ENCODE data around the gene NUP107. TPM values are rescaled to one million over a fixed set of nuclear protein-coding genes. Genes with fewer than 3 reads are reported as not detected.

NUP107 gene
- total RNA-seq, 1 donor from 2014 or later: 76.6 TPM

DNA sequence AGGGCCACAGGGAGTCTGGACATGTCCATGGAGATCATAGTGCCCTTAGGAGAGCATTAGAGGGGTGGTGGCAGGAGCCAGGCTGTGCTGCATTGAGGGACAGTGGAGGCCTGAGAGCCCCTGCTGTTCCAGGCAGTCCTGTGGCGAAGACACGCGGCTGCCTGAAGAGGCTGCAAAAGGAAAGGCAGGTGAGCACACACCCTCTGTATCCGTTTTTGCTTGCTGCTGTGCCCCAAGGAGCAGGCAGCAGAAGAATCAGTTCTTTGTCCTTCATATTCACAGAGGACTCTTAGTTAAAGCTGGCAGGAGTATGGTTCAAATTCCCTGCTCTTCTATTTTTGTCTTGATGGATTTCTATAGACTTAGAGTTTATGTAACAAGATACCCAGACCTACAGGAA, 63.7 kb downstream of the NUP107 start:
- Mint-ChIP-seq H3K4me1 (peaks cover 19% of the 10 kb centered on the region), H3K36me3 (peaks cover 24% of the 10 kb centered on the region), H3K4me3 (no peak overlapping the region), H3K9me3 (no peaks in the 10 kb centered on the region), H3K27me3 (ENCODE audit: low read depth) (no peaks in the 10 kb centered on the region), H3K27ac (no peak overlapping the region)
- TF ChIP-seq, protein P1, sequence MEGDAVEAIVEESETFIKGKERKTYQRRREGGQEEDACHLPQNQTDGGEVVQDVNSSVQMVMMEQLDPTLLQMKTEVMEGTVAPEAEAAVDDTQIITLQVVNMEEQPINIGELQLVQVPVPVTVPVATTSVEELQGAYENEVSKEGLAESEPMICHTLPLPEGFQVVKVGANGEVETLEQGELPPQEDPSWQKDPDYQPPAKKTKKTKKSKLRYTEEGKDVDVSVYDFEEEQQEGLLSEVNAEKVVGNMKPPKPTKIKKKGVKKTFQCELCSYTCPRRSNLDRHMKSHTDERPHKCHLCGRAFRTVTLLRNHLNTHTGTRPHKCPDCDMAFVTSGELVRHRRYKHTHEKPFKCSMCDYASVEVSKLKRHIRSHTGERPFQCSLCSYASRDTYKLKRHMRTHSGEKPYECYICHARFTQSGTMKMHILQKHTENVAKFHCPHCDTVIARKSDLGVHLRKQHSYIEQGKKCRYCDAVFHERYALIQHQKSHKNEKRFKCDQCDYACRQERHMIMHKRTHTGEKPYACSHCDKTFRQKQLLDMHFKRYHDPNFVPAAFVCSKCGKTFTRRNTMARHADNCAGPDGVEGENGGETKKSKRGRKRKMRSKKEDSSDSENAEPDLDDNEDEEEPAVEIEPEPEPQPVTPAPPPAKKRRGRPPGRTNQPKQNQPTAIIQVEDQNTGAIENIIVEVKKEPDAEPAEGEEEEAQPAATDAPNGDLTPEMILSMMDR (IDR thresholded peaks at IDR 0.05; ENCODE audit: unreplicated experiment): no peak
- DNase-seq (ENCODE audit: low spot score in 2 of 2, unreplicated experiment in 2 of 2): no peak

DNA sequence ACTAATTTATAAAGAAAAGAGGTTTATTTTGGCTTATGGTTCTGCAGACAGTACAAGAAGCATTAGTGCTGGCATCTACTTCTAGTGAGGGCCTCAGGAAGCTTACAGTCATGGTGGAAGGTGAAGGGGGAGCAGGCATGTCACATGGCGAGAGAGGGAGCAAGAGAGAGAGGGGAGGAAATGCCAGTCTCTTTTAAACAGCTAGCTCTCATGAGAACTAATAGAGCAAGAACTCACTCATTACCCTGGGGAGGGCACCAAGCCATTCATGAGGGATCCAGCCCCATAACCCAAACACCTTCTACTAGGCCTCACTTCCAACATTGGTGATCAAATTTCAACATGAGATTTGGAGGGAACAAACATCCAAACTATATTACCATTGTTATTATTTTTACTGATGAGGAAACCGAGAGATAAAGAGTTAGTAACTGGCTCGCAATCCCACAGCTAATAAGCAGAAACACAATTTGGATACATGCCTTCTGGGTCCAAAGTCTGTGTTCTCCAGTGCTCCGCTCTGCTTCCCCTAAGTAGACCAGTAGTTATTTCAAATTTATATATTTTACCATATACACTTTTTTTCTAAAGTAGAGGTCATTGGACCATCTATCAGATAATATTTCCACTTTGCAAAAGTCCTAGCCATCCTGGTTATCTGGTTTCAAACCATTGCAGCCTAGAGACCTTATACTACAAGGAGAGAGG, 68.9 kb downstream of the NUP107 start:
- peaks cover 50% of the 10 kb centered on the region for H3K36me3 Mint-ChIP-seq

DNA sequence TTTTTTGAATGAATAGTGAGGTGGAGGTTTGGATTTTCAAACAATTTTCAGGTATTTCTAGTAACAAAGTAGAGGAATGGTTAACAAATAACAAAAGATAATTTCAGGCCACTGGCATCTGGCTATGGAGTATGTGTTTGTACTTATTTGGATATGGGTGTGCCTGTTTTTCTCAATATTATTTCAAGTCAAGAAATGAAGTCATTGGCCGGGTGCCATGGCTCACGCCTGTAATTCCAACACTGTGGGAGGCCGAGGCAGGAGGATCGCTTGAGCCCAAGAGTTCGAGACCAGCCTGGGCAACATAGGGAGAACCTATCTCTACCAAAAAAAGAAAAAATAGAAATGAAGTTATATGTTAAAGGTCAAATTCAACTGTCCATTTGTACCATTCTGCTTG, 73.1 kb downstream of the NUP107 start:
- Mint-ChIP-seq H3K27ac (no peak overlapping the region), H3K4me3 (no peak overlapping the region), H3K36me3 (peaks cover 58% of the 10 kb centered on the region), H3K4me1 (no peaks in the 10 kb centered on the region), H3K27me3 (ENCODE audit: low read depth) (no peaks in the 10 kb centered on the region), H3K9me3 (no peaks in the 10 kb centered on the region)
- TF ChIP-seq, protein P1 (IDR thresholded peaks at IDR 0.05; ENCODE audit: unreplicated experiment): no peak
- no peak for DNase-seq (ENCODE audit: low spot score in 2 of 2, unreplicated experiment in 2 of 2)

More for the DNA sequence above, 68.9 kb downstream of the NUP107 start:
- TF ChIP-seq, protein P1 (IDR thresholded peaks at IDR 0.05; ENCODE audit: unreplicated experiment): no peak
- Mint-ChIP-seq H3K27ac (no peak overlapping the region), H3K4me1 (no peaks in the 10 kb centered on the region), H3K4me3 (no peak overlapping the region), H3K27me3 (ENCODE audit: low read depth) (no peaks in the 10 kb centered on the region), H3K9me3 (no peaks in the 10 kb centered on the region)
- DNase-seq (ENCODE audit: low spot score in 2 of 2, unreplicated experiment in 2 of 2): no peak

DNA sequence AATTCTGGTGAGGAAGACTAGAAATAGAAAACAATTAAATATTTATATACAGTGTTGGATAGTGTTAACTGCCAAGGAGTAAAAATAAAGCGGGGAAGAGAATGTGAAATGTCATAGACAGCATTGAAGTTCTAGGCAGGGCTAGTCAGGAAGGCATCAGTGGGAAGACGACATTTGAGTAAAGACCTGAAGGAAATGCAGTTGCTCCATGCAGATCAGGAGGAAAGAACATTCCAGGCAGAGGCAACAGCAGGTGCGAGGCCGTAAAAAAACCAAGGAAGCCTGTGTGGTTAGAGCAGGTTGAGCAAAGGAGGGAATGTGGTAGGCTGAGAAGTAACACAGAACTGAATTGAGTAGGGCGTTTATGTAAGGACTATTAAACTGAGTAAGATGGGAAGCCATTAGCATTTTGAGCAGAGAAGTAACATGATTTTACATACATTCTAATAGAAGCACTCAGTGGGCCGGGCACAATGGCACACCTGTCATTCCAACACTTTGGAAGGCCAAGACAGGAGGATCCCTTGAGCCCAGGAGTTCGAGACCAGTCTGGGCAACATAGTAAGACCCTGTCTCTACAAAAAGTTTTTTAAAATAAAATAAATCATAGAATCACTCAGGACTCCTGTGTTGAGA, 74.1 kb downstream of the NUP107 start:
- no peaks in the 10 kb centered on the region for H3K4me1 Mint-ChIP-seq
- TF ChIP-seq, protein P1 (IDR thresholded peaks at IDR 0.05; ENCODE audit: unreplicated experiment): no peak

DNA sequence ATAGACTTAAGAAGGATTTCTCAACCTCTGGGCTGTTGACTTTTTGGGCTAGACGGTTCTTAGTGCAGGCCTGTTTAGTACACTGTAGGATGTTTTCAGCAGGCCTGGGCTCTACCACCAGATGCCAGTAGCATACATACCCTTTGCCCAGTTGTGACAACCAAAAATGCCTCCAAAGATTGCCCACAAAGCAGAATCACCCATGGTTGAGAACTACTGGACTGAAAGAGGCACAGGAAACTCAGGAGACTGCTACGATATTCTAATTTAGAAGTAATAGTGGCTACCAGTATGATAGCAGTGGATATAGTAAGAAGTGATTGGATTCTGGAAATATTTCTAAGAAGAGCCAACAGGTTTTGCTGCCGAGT, 74.6 kb downstream of the NUP107 start:
- DNase-seq (ENCODE audit: low spot score in 2 of 2, unreplicated experiment in 2 of 2): no peak
- H3K27me3 Mint-ChIP-seq (ENCODE audit: low read depth): no peaks in the 10 kb centered on the region
- H3K4me3 Mint-ChIP-seq: no peak overlapping the region
- TF ChIP-seq, protein P1 (IDR thresholded peaks at IDR 0.05; ENCODE audit: unreplicated experiment): no peak
- H3K4me1 Mint-ChIP-seq: no peaks in the 10 kb centered on the region
- no peak overlapping the region for H3K27ac Mint-ChIP-seq
- H3K36me3 Mint-ChIP-seq: peaks cover 45% of the 10 kb centered on the region
- no peaks in the 10 kb centered on the region for H3K9me3 Mint-ChIP-seq

More for the DNA sequence above, 74.1 kb downstream of the NUP107 start:
- H3K4me3 Mint-ChIP-seq: no peak overlapping the region
- no peaks in the 10 kb centered on the region for H3K27me3 Mint-ChIP-seq (ENCODE audit: low read depth)
- DNase-seq (ENCODE audit: low spot score in 2 of 2, unreplicated experiment in 2 of 2): no peak
- H3K27ac Mint-ChIP-seq: no peak overlapping the region
- no peaks in the 10 kb centered on the region for H3K9me3 Mint-ChIP-seq
- peaks cover 50% of the 10 kb centered on the region for H3K36me3 Mint-ChIP-seq
